GM18519 (cell line): Measurements from ENCODE around the gene APOBEC3H.

ENCODE experiments used
- ATAC-seq: cut with Tn5 transposase; IDR thresholded peaks from one replicate; pipeline ENCODE4 v1.9.1; 2021; ENCODE audit warnings: mild to moderate bottlenecking, moderate library complexity; ENCODE audit not compliant: unreplicated experiment, low FRiP score

Gene APOBEC3H

GRCh38 chr22:39106326-39106725, 9.3 kb downstream of the APOBEC3H start:
- no peak for ATAC-seq

- ATAC-seq, result no peak
Measured at GRCh38 chr22:39108487-39108886, 11.4 kb downstream of the APOBEC3H start.

- no peak for ATAC-seq
Measured at GRCh38 chr22:39109361-39109760, 12.3 kb downstream of the APOBEC3H start.

GRCh38 chr22:39110631-39111561, 13.9 kb downstream of the APOBEC3H start:
- ATAC-seq, result no peak

GRCh38 chr22:39114112-39114511, 17.1 kb downstream of the APOBEC3H start:
- ATAC-seq, result no peak

GRCh38 chr22:39115570-39115969, 18.5 kb downstream of the APOBEC3H start:
- no peak for ATAC-seq

GRCh38 chr22:39115977-39116621, 19.1 kb downstream of the APOBEC3H start:
- ATAC-seq, result no peak

- no peak for ATAC-seq
Measured at GRCh38 chr22:39117585-39118191, 20.6 kb downstream of the APOBEC3H start.

- ATAC-seq, result no peak
Measured at GRCh38 chr22:39120983-39121382, 23.9 kb downstream of the APOBEC3H start.

- ATAC-seq, result no peak
Measured at GRCh38 chr22:39122772-39123470, 25.9 kb downstream of the APOBEC3H start.

- no peak for ATAC-seq
Measured at GRCh38 chr22:39123751-39124581, 26.9 kb downstream of the APOBEC3H start.

GRCh38 chr22:39125622-39126021, 28.6 kb downstream of the APOBEC3H start:
- ATAC-seq, result no peak

GRCh38 chr22:39128508-39128907, 31.5 kb downstream of the APOBEC3H start:
- no peak for ATAC-seq

GRCh38 chr22:39129081-39129480, 32.0 kb downstream of the APOBEC3H start:
- no peak for ATAC-seq

- ATAC-seq, result no peak
Measured at GRCh38 chr22:39129746-39130145, 32.7 kb downstream of the APOBEC3H start.

GRCh38 chr22:39130152-39130704, 33.2 kb downstream of the APOBEC3H start:
- ATAC-seq, result no peak

GRCh38 chr22:39130892-39131855, 34.1 kb downstream of the APOBEC3H start:
- no peak for ATAC-seq

- no peak for ATAC-seq
Measured at GRCh38 chr22:39132281-39132680, 35.2 kb downstream of the APOBEC3H start.
